Activated T-helper 2 cell treated with anti-CD3 and anti-CD28 coated beads, Interferon-gamma antibody, Interleukin-2, Interleukin-4, amounts not matched to agents 10 μg/mL and 5 μg/mL and 100 μg/mL, durations not matched to agents 14 hours and 24 hours and 36 hours (primary cell): Measurements from ENCODE around the gene UCKL1. TPM values are rescaled to one million over a fixed set of nuclear protein-coding genes. Genes with fewer than 3 reads are reported as not detected.

Source experiments
- DNase-seq: peaks from one replicate; pipeline ENCODE4 v3.0.0; 2021; ENCODE audit warnings: low spot score
- H3K27ac Mint-ChIP-seq: one replicate; pipeline ENCODE4 v1.8.0; 2021; ENCODE audit warnings: mixed read lengths
- H3K27me3 Mint-ChIP-seq: one replicate; pipeline ENCODE4 v1.8.0; 2021; ENCODE audit warnings: low read depth, mixed read lengths
- H3K36me3 Mint-ChIP-seq: one replicate; pipeline ENCODE4 v1.8.0; 2021; ENCODE audit warnings: low read depth, mixed read lengths
- H3K4me1 Mint-ChIP-seq: one replicate; pipeline ENCODE4 v1.8.0; 2021; ENCODE audit warnings: low read depth, mixed read lengths
- H3K4me3 Mint-ChIP-seq: one replicate; pipeline ENCODE4 v1.8.0; 2021; ENCODE audit warnings: low read depth, mild to moderate bottlenecking, moderate library complexity, mixed read lengths
- H3K9me3 Mint-ChIP-seq: one replicate; pipeline ENCODE4 v1.8.0; 2021; ENCODE audit warnings: mixed read lengths
- intact Hi-C: fragments of 100-400 bp; cut with micrococcal nuclease; formaldehyde crosslinking; loops from one replicate; pipeline ENCODE4 v1.15.1; 2023
- total RNA-seq: library from RNA; stranded (reverse); gene quantifications from 2 replicates; pipeline ENCODE4 v1.2.3, GENCODE V29; 2022

The UCKL1 gene
- total RNA-seq, result 48.7 and 51.2 TPM in 2 replicates

DNA sequence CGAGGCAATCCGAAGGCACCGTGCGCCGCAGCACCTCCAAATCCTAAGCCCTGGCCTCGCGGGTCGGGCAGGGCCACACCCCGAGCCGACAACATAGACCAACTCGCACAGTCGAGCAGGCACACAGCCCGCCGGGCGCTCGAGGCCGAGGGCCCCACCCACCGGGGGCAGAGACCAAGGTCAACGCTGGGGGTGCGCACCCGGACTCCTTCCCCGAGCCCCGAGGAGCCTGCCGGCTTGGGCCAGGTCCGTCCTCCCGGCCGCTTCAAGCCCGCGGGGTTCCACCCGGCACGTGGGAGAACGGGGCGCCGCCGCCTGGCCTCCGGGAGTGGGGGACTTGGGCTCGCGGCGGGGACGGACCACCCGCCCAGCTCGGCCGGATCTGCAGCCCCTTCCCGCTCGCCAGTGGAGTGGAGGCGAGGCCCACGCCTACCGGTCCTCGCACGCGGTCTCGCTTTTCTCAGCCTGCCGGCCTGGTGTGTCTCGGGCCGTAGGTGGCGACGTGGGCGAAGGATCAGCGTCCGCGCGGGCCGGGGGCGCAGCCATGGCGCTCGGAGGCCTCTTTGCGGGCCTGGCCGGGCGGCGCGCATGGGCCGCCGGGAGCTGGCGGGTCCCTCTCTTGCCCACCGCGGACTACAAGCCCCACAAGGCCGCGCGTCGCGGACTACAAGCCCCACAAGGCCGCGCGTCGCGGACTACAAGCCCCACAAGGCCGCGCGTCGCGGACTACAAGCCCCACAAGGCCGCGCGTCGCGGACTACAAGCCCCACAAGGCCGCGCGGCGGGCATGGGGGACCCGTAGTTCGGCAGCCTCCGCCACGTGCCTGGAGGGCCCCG lies at the start of gene UCKL1:
TSS of gene UCKL1 (minus strand) at position 590 of the 837 bp plus-strand sequence. CDS start at position 546, 44 bp downstream.
- peak; percentile 88 for DNase-seq
- Mint-ChIP-seq H3K27me3 (no peaks in the 10 kb centered on the region), H3K4me3 (peak within 1 kb of the TSS; percentile 84), H3K4me1 (peaks cover 24% of the 10 kb centered on the region), H3K36me3 (peaks cover 22% of the 10 kb centered on the region), H3K27ac (peak within 1 kb of the TSS; percentile 83), H3K9me3 (no peaks in the 10 kb centered on the region)
- intact Hi-C loops, result loop anchor here (2.0 to 5.0 kb wide), 3 partner anchors 25 to 419 kb away; partner anchors contain the start of genes PRPF6, PTK6 and TCEA2

DNA sequence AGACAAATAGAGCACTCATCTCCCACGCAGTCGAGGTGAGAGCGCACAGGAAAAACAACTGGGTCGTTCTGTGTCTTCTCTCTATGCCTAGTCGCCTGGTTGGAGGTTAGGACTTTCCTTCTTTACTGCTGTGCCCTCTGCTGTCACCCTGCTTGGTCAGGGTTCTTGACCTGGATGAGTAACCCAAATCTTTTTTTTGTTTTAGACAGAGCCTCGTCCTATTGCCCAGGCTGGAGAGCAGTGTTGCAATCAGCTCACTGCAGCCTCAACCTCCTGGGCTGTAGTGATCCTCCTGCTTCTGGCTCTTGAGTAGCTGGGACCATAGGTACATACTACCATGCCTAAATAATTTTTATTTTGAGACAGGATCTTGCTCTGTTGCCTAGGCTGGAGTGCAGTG lies 49.2 kb upstream of the UCKL1 start:
- Mint-ChIP-seq H3K36me3 (peaks cover 57% of the 10 kb centered on the region), H3K9me3 (peaks cover 14% of the 10 kb centered on the region), H3K4me1 (peaks cover 10% of the 10 kb centered on the region), H3K4me3 (no peak overlapping the region), H3K27ac (no peak overlapping the region), H3K27me3 (no peaks in the 10 kb centered on the region)
- intact Hi-C loops, result no loop called here
- DNase-seq, result no peak

GRCh38 chr20:64003960-64004725 lies 47.9 kb upstream of the UCKL1 start:
- Mint-ChIP-seq H3K9me3 (peaks cover 11% of the 10 kb centered on the region), H3K27me3 (no peaks in the 10 kb centered on the region), H3K4me3 (no peak overlapping the region), H3K27ac (no peak overlapping the region), H3K36me3 (peaks cover 55% of the 10 kb centered on the region), H3K4me1 (no peaks in the 10 kb centered on the region)
- intact Hi-C loops, result no loop called here
- no peak for DNase-seq

- Mint-ChIP-seq H3K27ac (no peak overlapping the region), H3K27me3 (no peaks in the 10 kb centered on the region), H3K9me3 (no peaks in the 10 kb centered on the region), H3K4me1 (no peaks in the 10 kb centered on the region), H3K4me3 (no peak overlapping the region), H3K36me3 (peaks cover 55% of the 10 kb centered on the region)
- no peak for DNase-seq
- intact Hi-C loops, result no loop called here
Observed at GRCh38 chr20:64001607-64002011, 45.4 kb upstream of the UCKL1 start.

GRCh38 chr20:64000906-64001305 lies 44.7 kb upstream of the UCKL1 start:
- no peaks in the 10 kb centered on the region for H3K4me1 Mint-ChIP-seq
- no peaks in the 10 kb centered on the region for H3K9me3 Mint-ChIP-seq
- H3K4me3 Mint-ChIP-seq, result no peak overlapping the region
- DNase-seq, result no peak
- intact Hi-C loops, result no loop called here
- peaks cover 60% of the 10 kb centered on the region for H3K36me3 Mint-ChIP-seq
- H3K27ac Mint-ChIP-seq, result no peak overlapping the region
- no peaks in the 10 kb centered on the region for H3K27me3 Mint-ChIP-seq

GRCh38 chr20:63982937-63983336 lies 26.7 kb upstream of the UCKL1 start:
- Mint-ChIP-seq H3K27ac (no peak overlapping the region), H3K36me3 (peaks cover 47% of the 10 kb centered on the region), H3K4me3 (peak overlapping the region; percentile 13), H3K4me1 (peaks cover 39% of the 10 kb centered on the region), H3K27me3 (no peaks in the 10 kb centered on the region), H3K9me3 (no peaks in the 10 kb centered on the region)
- no peak for DNase-seq
- intact Hi-C loops, result loop anchor here (5.0 kb wide), 2 partner anchors 94 to 326 kb away; partner anchors contain the start of genes RGS19 and RTEL1

DNA sequence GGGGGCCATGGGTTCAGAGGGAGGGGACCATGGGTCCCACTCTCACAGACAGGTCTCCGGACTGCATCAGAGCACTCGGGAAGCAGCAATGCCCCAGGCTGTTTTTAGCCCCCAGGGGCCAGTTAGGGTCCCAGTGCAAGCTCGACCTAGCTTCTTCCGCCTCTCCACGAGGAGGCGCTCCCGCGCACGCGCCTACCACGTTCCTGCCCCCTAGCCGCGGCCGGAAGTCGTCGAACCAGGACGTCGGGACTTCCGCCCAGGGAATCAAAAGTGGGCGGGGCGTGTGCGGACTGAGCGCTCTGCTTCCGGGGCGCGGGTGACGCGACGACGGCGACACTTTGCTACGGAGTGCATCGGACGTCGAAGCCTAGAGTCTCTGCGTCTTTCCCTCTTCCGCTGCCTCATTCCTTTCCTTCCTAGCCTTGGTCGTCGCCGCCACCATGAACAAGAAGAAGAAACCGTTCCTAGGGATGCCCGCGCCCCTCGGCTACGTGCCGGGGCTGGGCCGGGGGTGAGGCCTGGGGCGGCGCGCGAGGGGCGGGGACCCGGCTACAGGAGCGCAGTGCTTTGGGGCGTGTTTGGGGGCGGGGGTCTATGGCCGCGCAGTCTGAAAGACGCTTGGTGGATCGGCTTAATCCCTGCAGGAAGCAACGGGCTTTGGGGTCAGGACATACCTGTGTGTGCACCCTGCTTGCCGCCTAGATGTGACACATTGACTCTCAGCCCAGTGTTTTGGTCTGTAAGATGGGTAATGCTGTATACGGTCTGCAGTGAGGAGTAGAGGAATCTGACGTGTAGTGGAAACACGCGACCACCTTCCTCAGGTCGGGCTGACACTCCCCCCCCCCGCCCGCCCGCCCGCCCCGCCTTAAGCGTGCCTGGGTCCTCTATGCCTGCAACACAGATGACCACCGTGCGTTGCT lies 24.9 kb upstream of the UCKL1 start, which contains the start of gene PRPF6:
TSS of gene PRPF6 (plus strand) at position 327 of the 923 bp plus-strand sequence. CDS start at position 441, 114 bp downstream.
- H3K27me3 Mint-ChIP-seq, result no peaks in the 10 kb centered on the region
- H3K4me1 Mint-ChIP-seq, result peaks cover 55% of the 10 kb centered on the region
- DNase-seq, result peak; percentile 93
- H3K27ac Mint-ChIP-seq, result peak within 1 kb of the TSS; percentile 99
- H3K4me3 Mint-ChIP-seq, result peak within 1 kb of the TSS; percentile 96
- intact Hi-C loops, result loop anchor here (1.0 to 5.0 kb wide), 7 partner anchors 24 to 444 kb away; partner anchors contain the start of genes PTK6, RGS19, RTEL1 and TCEA2
- no peaks in the 10 kb centered on the region for H3K9me3 Mint-ChIP-seq
- peaks cover 48% of the 10 kb centered on the region for H3K36me3 Mint-ChIP-seq

GRCh38 chr20:63980317-63980805 lies 24.1 kb upstream of the UCKL1 start:
- no peaks in the 10 kb centered on the region for H3K9me3 Mint-ChIP-seq
- no peak for DNase-seq
- H3K27me3 Mint-ChIP-seq, result no peaks in the 10 kb centered on the region
- intact Hi-C loops, result loop anchor here (1.0 to 5.0 kb wide), 7 partner anchors 24 to 444 kb away; partner anchors contain the start of genes PTK6, RGS19, RTEL1 and TCEA2
- peaks cover 56% of the 10 kb centered on the region for H3K4me1 Mint-ChIP-seq
- H3K4me3 Mint-ChIP-seq, result peak overlapping the region; percentile 96
- H3K36me3 Mint-ChIP-seq, result peaks cover 43% of the 10 kb centered on the region
- peak overlapping the region; percentile 99 for H3K27ac Mint-ChIP-seq

- Mint-ChIP-seq H3K36me3 (peaks cover 43% of the 10 kb centered on the region), H3K4me3 (peak within 1 kb of the TSS; percentile 96), H3K27me3 (no peaks in the 10 kb centered on the region), H3K27ac (peak within 1 kb of the TSS; percentile 99), H3K9me3 (no peaks in the 10 kb centered on the region), H3K4me1 (peaks cover 58% of the 10 kb centered on the region)
- intact Hi-C loops, result loop anchor here (1.0 to 10.0 kb wide), 9 partner anchors 23 to 443 kb away; partner anchors contain the start of genes ABHD16B, ARFRP1, PTK6 and RGS19
- peak; percentile 53 for DNase-seq
Observed at GRCh38 chr20:63979557-63980316, 23.5 kb upstream of the UCKL1 start, which contains the start of gene SAMD10. TSS of gene SAMD10 (minus strand) at chr20:63979642. CDS start at chr20:63979467, 175 bp downstream.

DNA sequence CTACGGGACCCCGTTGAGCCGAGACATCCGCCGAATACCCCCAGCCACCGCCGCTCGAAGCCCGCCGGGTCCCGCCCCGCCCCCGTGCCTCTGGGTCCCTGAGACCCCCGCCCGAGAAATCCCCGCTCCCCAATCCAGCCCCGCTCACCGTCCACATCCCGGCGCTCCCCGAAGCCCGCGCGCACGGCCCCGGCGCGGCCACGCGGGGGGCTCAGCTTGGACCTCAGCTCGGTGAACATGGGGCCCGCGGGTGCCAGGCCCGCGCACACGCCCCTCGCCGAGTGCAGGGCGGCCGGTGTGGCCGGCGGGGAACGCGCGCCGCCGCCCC lies 23.0 kb upstream of the UCKL1 start:
- H3K9me3 Mint-ChIP-seq, result no peaks in the 10 kb centered on the region
- peaks cover 41% of the 10 kb centered on the region for H3K36me3 Mint-ChIP-seq
- peak overlapping the region; percentile 83 for H3K4me3 Mint-ChIP-seq
- intact Hi-C loops, result loop anchor here (10.0 kb wide), 2 partner anchors 114 to 274 kb away; partner anchors contain the start of genes ABHD16B, ARFRP1, TPD52L2 and ZGPAT
- H3K27ac Mint-ChIP-seq, result peak overlapping the region; percentile 79
- H3K27me3 Mint-ChIP-seq, result no peaks in the 10 kb centered on the region
- DNase-seq, result no peak
- H3K4me1 Mint-ChIP-seq, result peaks cover 55% of the 10 kb centered on the region
